Measurements from ENCODE around the gene DCLK1.
"Not testable (repeated sequence)": the region's sequence is repeated elsewhere in the genome, so short reads cannot be mapped to it uniquely, and the experiment has no call there.

The DCLK1 gene

DNA sequence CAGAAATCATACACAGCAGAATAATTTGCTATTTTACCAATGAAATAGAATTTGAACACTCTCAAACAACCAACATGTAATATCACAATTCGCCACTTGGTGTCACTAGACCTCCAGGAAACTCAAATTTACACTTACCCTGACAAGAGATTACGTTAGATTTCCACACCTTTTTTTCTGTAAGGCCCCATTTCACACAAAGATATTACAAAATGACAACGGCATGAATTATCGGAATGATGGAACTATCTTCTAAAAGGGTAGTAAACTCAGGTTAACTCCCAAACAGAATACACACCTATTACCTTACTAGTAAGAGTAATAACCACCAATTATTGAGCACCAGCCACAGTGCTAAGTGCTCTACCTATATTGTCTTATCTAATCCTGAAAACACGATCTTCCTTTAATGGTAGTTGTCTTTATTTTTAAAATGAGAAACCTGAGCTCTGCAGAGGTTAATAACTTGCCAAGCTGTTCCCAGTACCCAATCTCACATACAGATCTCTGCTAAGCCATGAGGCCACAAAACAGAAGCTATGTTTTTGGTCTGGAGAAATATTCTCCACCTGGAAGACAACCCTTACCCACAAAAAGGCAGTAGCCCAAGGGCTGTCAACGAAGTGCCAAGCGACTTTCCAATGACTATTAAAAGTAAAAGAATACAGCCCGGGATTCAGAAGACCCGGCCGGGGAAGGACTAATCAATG, 152.4 kb downstream of the DCLK1 start:
- TF ChIP-seq SP1 (IDR thresholded peaks at IDR 0.05) (no peak), SUZ12 (IDR thresholded peaks at IDR 0.05) (no peak), HDGF (IDR thresholded peaks at IDR 0.05; ENCODE audit: borderline replicate concordance) (no peak), ZNF384 (IDR thresholded peaks at IDR 0.05) (no peak), L3MBTL2 (conservative IDR thresholded peaks at IDR 0.05) (no peak), BHLHE40 (IDR thresholded peaks at IDR 0.05; ENCODE audit: borderline replicate concordance) (no peak), CTBP1 (IDR thresholded peaks at IDR 0.05; ENCODE audit: borderline replicate concordance) (no peak), LEF1 (IDR thresholded peaks at IDR 0.05; ENCODE audit: borderline replicate concordance) (no peak), FOXM1 (IDR thresholded peaks at IDR 0.05; ENCODE audit: borderline replicate concordance) (no peak)
- TF ChIP-seq, protein P1, sequence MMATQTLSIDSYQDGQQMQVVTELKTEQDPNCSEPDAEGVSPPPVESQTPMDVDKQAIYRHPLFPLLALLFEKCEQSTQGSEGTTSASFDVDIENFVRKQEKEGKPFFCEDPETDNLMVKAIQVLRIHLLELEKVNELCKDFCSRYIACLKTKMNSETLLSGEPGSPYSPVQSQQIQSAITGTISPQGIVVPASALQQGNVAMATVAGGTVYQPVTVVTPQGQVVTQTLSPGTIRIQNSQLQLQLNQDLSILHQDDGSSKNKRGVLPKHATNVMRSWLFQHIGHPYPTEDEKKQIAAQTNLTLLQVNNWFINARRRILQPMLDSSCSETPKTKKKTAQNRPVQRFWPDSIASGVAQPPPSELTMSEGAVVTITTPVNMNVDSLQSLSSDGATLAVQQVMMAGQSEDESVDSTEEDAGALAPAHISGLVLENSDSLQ (IDR thresholded peaks at IDR 0.05), result no peak
- peak; percentile 31 for DNase-seq (ENCODE audit: extremely low spot score)
- CTCF ChIA-PET, result interaction anchor here (0.6 to 1.8 kb wide), 5 partner anchors 231 to 304 kb away, joined by 4 to 5 read pairs (median 5); no protein-coding TSS in a partner anchor
- POLR2A ChIA-PET, result no interaction called here

DNA sequence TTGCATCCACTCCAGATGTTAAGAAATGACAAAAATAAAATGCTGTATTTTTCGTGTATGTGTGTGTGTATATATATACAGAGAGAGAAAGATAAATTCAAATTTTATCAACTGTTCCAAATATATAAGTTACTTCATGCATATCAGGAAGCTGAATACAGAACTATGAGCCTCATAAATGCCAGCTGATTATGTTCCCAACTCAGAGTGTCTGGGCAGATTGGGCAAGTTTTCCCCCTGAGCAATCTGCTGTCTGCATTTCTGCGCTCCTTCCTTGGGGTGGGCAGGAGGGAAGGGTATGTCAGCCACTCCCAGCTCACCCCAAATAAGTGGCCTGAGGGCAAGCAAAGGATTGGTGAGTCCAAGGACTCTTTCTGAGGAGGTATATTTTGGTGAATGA, 154.1 kb downstream of the DCLK1 start:
- ChIA-PET CTCF (interaction anchor here (0.7 to 3.0 kb wide), 2 partner anchors 298 to 762 kb away, joined by 5 to 16 read pairs; no protein-coding TSS in a partner anchor), POLR2A (no interaction called here)
- DNase-seq (ENCODE audit: extremely low spot score), result no peak
- no peak for TF ChIP-seq FOXM1 (IDR thresholded peaks at IDR 0.05; ENCODE audit: borderline replicate concordance)
- TF ChIP-seq LEF1 (IDR thresholded peaks at IDR 0.05; ENCODE audit: borderline replicate concordance), result no peak
- TF ChIP-seq SUZ12 (IDR thresholded peaks at IDR 0.05), result no peak
- TF ChIP-seq BHLHE40 (IDR thresholded peaks at IDR 0.05; ENCODE audit: borderline replicate concordance), result no peak
- TF ChIP-seq SP1 (IDR thresholded peaks at IDR 0.05), result no peak
- TF ChIP-seq TARDBP (IDR thresholded peaks at IDR 0.05), result no peak
- no peak for TF ChIP-seq CTBP1 (IDR thresholded peaks at IDR 0.05; ENCODE audit: borderline replicate concordance)

DNA sequence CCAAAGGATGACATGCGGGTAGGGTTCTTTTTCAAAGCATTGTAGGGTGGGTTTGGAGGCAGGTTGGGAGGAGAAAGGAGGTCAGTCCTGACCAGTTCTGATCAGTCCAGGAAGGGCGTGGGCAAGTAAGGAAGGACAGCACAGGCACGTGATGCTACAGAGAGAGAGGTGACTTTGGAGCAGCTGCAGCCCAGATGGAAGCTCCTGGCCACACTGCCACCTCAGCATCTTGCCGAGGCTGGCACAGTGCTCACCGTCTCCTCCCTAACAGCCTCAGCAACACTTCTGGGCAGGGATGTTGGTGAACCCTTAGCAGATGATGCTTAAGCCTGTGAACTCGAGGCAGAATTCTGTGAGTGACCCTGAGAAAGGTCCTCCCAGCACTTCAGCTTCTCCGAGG, 155.1 kb downstream of the DCLK1 start:
- no peak for TF ChIP-seq FOXK2 (IDR thresholded peaks at IDR 0.05)
- TF ChIP-seq ARNT (IDR thresholded peaks at IDR 0.05), result no peak
- TF ChIP-seq ELF4 (IDR thresholded peaks at IDR 0.05), result no peak
- no peak for DNase-seq (ENCODE audit: extremely low spot score)
- POLR2A ChIA-PET, result no interaction called here
- CTCF ChIA-PET, result interaction anchor here (3.0 kb wide), 1 partner anchor 299 kb away, joined by 16 read pairs; no protein-coding TSS in a partner anchor

DNA sequence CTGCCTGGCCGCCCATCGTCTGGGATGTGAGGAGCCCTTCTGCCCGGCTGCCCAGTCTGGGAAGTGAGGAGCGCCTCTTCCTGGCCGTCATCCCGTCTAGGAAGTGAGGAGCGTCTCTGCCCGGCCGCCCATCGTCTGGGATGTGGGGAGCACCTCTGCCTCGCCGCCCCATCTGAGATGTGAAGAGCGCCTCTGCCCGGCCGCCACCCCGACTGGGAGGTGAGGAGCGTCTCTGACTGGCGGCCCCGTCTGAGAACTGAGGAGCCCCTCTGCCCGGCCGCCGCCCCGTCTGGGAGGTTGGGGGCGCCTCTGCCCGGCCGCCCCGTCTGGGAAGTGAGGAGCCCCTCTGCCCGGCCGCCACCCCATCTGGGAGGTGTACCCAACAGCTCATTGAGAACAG, 164.2 kb downstream of the DCLK1 start:
- POLR2A ChIA-PET; DNase-seq (ENCODE audit: extremely low spot score); CTCF ChIA-PET: not testable (repeated sequence)

DNA sequence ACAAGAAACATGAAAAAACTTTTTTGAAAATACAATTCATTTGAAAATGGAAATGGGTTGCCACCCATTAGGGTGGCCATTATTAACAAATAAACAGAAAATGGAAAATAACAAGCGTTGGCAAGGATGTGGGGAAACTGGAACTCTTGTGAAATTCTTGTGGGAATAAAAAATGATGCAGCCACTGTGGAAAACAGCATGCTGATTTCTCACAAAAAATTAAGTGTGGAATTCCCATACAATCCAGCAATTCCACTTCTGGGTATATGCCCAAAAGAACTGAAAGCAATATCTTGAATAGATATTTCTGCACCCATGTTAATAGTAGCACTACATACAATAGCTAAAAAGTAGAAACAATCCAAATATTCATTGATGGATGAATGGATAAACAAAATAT, 165.2 kb downstream of the DCLK1 start:
- ChIA-PET POLR2A (no interaction called here), CTCF (no interaction called here)
- TF ChIP-seq TARDBP (IDR thresholded peaks at IDR 0.05), result no peak
- TF ChIP-seq FOXA1 (IDR thresholded peaks at IDR 0.05), result no peak
- TF ChIP-seq HDGF (IDR thresholded peaks at IDR 0.05; ENCODE audit: borderline replicate concordance), result no peak
- TF ChIP-seq SUZ12 (IDR thresholded peaks at IDR 0.05), result no peak
- no peak for TF ChIP-seq ZNF384 (IDR thresholded peaks at IDR 0.05)
- TF ChIP-seq NFRKB (IDR thresholded peaks at IDR 0.05), result no peak
- TF ChIP-seq BHLHE40 (IDR thresholded peaks at IDR 0.05; ENCODE audit: borderline replicate concordance), result no peak
- no peak for TF ChIP-seq ELF4 (IDR thresholded peaks at IDR 0.05)
- no peak for TF ChIP-seq CTBP1 (IDR thresholded peaks at IDR 0.05; ENCODE audit: borderline replicate concordance)
- TF ChIP-seq L3MBTL2 (conservative IDR thresholded peaks at IDR 0.05), result no peak
- TF ChIP-seq FOXM1 (IDR thresholded peaks at IDR 0.05; ENCODE audit: borderline replicate concordance), result no peak
- TF ChIP-seq SP1 (IDR thresholded peaks at IDR 0.05), result no peak
- TF ChIP-seq FOXK2 (IDR thresholded peaks at IDR 0.05), result no peak
- no peak for TF ChIP-seq LEF1 (IDR thresholded peaks at IDR 0.05; ENCODE audit: borderline replicate concordance)
- TF ChIP-seq ARNT (IDR thresholded peaks at IDR 0.05), result no peak
- TF ChIP-seq, protein P1 (IDR thresholded peaks at IDR 0.05), result no peak
- DNase-seq (ENCODE audit: extremely low spot score), result no peak

DNA sequence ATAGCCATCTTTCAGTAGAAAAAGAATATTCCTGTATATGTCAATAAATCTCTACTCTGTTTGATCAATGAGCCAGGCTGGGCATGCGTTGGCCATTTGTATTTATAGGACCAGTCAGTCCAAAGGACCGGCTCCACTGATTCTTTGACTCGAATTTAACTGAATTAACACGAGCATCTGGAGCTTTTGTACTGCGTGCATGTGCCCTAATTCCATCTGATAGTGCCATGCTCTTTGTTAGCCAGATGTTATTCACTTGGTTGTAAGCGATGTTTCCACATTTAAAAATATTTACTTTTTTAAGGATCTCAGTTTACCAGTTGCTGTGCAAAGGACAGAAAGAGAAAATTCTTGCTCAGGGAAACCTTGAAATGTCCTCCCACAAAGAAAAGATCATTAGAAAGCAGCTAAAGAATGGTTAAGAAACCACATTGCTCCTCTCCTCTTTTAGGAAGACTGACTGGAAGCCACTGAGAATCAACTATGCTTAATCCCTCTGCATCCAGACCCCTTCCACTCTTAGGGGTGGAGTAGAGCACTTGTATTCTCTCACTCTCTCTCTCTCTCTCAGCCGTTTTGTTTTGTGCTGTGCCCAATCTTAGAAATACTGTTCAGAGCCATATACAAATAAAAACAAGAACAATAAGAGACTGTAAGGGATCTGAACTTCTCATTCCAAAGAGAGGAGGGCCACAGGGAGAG, 165.8 kb downstream of the DCLK1 start:
- TF ChIP-seq HDGF (IDR thresholded peaks at IDR 0.05; ENCODE audit: borderline replicate concordance) (no peak), ELF4 (IDR thresholded peaks at IDR 0.05) (no peak), ARNT (IDR thresholded peaks at IDR 0.05) (no peak), ZNF384 (IDR thresholded peaks at IDR 0.05) (no peak), L3MBTL2 (conservative IDR thresholded peaks at IDR 0.05) (no peak), SUZ12 (IDR thresholded peaks at IDR 0.05) (no peak), TARDBP (IDR thresholded peaks at IDR 0.05) (no peak), LEF1 (IDR thresholded peaks at IDR 0.05; ENCODE audit: borderline replicate concordance) (no peak), FOXM1 (IDR thresholded peaks at IDR 0.05; ENCODE audit: borderline replicate concordance) (no peak), FOXA1 (IDR thresholded peaks at IDR 0.05) (no peak), FOXK2 (IDR thresholded peaks at IDR 0.05) (no peak), NFRKB (IDR thresholded peaks at IDR 0.05) (no peak), CTBP1 (IDR thresholded peaks at IDR 0.05; ENCODE audit: borderline replicate concordance) (no peak), BHLHE40 (IDR thresholded peaks at IDR 0.05; ENCODE audit: borderline replicate concordance) (no peak), SP1 (IDR thresholded peaks at IDR 0.05) (no peak)
- TF ChIP-seq, protein P1 (IDR thresholded peaks at IDR 0.05), result no peak
- POLR2A ChIA-PET, result no interaction called here
- DNase-seq (ENCODE audit: extremely low spot score), result no peak
- CTCF ChIA-PET, result no interaction called here

Data from HEK293T (cell line).